Astrocyte of the cerebellum (primary cell): ENCODE measurements around the gene PCIF1.
A peak's percentile ranks its signal among the peaks of the same experiment; 100 is the strongest.

Source experiments
- DNase-seq: peaks from one replicate; pipeline ENCODE4 v3.0.0-alpha.2; 2011; ENCODE audit warnings: low read depth
- H3K4me3 ChIP-seq: 2 replicates; pipeline ENCODE4 v1.5.1; 2011; ENCODE audit warnings: mild to moderate bottlenecking, low read depth, low read length, moderate library complexity
- in situ Hi-C: cut with HindIII; loops from 2 replicates; pipeline ENCODE4 v1.10.0; 2017; ENCODE audit warnings: low sequenced_read_pairs
- TF ChIP-seq, protein P1 (sequence below): IDR thresholded peaks from 2 replicates; pipeline ENCODE4 v1.5.1; 2012; ENCODE audit warnings: low read length, low read depth, moderate library complexity, mild to moderate bottlenecking; ENCODE audit errors: missing control alignments

Gene PCIF1

GRCh38 chr20:45934046-45934585 is 367 bp upstream of the PCIF1 start:
- no peak for DNase-seq
- peak overlapping the region; percentile 95 for H3K4me3 ChIP-seq
- in situ Hi-C loops: no loop called here
- TF ChIP-seq, protein P1, sequence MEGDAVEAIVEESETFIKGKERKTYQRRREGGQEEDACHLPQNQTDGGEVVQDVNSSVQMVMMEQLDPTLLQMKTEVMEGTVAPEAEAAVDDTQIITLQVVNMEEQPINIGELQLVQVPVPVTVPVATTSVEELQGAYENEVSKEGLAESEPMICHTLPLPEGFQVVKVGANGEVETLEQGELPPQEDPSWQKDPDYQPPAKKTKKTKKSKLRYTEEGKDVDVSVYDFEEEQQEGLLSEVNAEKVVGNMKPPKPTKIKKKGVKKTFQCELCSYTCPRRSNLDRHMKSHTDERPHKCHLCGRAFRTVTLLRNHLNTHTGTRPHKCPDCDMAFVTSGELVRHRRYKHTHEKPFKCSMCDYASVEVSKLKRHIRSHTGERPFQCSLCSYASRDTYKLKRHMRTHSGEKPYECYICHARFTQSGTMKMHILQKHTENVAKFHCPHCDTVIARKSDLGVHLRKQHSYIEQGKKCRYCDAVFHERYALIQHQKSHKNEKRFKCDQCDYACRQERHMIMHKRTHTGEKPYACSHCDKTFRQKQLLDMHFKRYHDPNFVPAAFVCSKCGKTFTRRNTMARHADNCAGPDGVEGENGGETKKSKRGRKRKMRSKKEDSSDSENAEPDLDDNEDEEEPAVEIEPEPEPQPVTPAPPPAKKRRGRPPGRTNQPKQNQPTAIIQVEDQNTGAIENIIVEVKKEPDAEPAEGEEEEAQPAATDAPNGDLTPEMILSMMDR: no peak

GRCh38 chr20:45935416-45936046 is 1.0 kb downstream of the PCIF1 start:
- DNase-seq: no peak
- in situ Hi-C loops: no loop called here
- peak overlapping the region; percentile 95 for H3K4me3 ChIP-seq
- TF ChIP-seq, protein P1: no peak

GRCh38 chr20:45937765-45938164 is 3.3 kb downstream of the PCIF1 start:
- in situ Hi-C loops: no loop called here
- no peak overlapping the region for H3K4me3 ChIP-seq
- no peak for DNase-seq
- TF ChIP-seq, protein P1: no peak

DNA sequence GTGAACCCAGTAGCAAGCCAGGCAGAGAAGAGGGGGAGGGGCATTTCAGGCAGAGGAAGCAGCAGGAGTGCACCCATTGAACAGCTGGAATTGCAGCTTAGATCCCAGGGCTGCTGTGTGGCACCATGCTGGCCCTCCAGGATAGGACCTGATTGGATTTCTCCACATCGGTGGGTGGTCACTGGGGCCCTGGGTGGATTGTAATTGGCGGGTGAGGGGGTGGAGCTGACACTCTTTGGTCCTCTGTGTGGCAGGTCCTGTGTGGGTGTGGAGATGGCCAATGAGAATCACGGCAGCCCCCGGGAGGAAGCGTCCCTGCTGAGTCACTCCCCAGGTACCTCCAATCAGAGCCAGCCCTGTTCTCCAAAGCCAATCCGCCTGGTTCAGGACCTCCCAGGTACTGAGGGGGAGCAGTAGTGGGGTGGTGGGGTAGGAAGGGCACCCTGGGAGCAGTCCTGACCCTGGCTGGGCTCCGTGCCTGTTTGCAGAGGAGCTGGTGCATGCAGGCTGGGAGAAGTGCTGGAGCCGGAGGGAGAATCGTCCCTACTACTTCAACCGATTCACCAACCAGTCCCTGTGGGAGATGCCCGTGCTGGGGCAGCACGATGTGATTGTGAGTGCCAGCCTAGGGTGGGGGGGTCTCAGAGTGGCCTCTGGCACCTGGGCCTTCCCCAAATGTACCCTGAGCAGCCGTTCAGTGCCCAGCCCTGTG is 4.4 kb downstream of the PCIF1 start:
- H3K4me3 ChIP-seq: no peak overlapping the region

GRCh38 chr20:45940053-45940452 is 5.6 kb downstream of the PCIF1 start:
- TF ChIP-seq, protein P1: no peak
- no peak overlapping the region for H3K4me3 ChIP-seq
- DNase-seq: no peak
- in situ Hi-C loops: loop anchor here (5.0 kb wide), 1 partner anchor 53 kb away; the partner anchor contains the start of gene SPATA25

More for the DNA sequence above, 4.4 kb downstream of the PCIF1 start:
- in situ Hi-C loops: no loop called here
- TF ChIP-seq, protein P1: no peak
- DNase-seq: no peak

DNA sequence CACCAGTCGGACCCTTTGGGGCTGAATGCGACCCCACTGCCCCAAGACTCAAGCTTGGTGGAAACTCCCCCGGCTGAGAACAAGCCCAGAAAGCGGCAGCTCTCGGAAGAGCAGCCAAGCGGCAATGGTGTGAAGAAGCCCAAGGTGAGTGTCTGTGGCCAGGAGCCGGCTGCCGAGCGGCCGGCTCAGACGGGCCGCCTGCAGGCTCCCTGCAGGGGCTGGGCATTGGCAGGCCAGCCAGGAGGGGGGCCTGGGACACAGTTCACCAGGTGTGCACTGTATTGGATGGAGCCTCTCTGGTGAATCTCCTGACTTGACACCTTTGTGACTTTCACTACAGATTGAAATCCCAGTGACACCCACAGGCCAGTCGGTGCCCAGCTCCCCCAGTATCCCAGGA is 6.0 kb downstream of the PCIF1 start:
- TF ChIP-seq, protein P1: no peak
- in situ Hi-C loops: loop anchor here (5.0 kb wide), 1 partner anchor 53 kb away; the partner anchor contains the start of gene SPATA25
- no peak for DNase-seq
- no peak overlapping the region for H3K4me3 ChIP-seq
